ENCODE data around the gene GOLIM4. TPM values are rescaled to one million over a fixed set of nuclear protein-coding genes. Genes with fewer than 3 reads are reported as not detected.
A peak's percentile ranks its signal among the peaks of the same experiment; 100 is the strongest.

The GOLIM4 gene
- polyA plus RNA-seq, 6 donors from 2014 or later = 0.32 to 3.3 (median 1.9) TPM

DNA sequence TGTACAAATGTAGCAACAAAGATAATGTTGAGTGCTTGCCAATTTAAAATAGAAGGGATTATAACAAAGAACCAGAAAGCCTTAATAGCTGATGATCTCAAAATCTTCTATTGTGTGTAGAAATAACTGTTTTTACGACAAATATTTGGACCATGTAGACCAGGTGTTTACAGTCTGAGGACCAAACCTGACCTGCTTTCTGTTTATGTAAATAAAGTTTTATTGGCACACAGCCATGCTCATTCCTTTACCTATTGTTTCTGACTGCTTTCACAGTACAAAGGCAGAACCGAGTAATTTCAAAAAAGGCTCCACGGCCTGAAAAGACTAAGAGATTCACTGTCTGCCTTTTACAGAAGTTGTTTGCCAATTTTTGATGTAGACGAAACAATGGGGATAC is 91.8 kb downstream of the GOLIM4 start:
- Mint-ChIP-seq H3K36me3 (no peaks in the 10 kb centered on the region), H3K4me1 (no peaks in the 10 kb centered on the region), H3K27me3 (no peaks in the 10 kb centered on the region), H3K9me3 (no peaks in the 10 kb centered on the region), H3K27ac (no peak overlapping the region), H3K4me3 (no peak overlapping the region)
- DNase-seq = no peak
- ATAC-seq (ENCODE audit: low read depth in 2 of 2) = no peak

DNA sequence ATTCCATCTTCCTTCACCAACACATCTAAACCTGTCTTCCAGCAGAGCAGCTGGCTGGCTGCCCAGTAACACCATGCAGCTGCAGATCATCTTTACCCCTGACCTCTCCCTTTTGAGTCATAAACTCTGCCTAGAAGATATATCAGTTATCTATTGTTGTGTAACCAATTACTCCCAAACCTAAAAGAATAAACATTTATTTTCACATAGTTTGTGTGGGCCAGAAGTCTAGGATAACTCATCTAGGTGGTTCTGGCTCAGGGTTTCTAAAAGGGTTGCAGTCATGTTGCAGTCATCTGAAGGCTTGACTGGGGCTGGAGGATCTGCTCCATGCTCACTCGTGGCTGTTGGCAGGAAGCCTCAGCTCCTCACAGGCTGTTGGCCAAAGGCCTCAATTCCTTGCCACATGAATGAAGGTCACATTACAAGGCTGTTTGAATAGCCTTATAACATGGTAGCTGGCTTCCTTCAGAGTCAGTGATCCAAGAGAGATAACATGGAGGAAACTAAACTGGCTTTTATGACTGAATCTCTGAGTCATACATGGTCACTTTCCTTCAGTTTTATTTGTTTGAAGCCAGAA is 92.8 kb downstream of the GOLIM4 start:
- ATAC-seq (ENCODE audit: low read depth in 2 of 2) = no peak
- H3K4me3 Mint-ChIP-seq = no peak overlapping the region
- no peaks in the 10 kb centered on the region for H3K9me3 Mint-ChIP-seq
- DNase-seq = no peak
- H3K27ac Mint-ChIP-seq = no peak overlapping the region
- H3K36me3 Mint-ChIP-seq = no peaks in the 10 kb centered on the region
- no peaks in the 10 kb centered on the region for H3K4me1 Mint-ChIP-seq
- no peaks in the 10 kb centered on the region for H3K27me3 Mint-ChIP-seq

DNA sequence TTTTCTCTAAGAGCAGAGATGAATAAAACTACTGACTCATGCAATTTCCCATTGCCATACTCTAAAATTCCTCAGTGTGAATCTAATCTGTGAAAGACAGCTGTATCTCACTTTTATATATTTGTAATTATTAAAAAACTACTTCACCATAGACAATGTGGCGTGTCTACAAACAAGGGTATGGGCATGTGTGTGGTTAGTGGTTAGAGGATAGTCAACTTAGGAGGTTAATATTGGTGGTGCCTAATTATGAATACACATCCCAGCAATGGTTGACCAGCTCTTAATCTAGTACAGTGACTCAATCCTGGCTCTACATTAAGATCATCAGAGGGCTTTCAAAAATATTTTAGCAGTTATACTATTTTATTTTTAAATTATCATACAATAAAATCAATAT is 94.5 kb downstream of the GOLIM4 start:
- no peak for DNase-seq
- ATAC-seq (ENCODE audit: low read depth in 2 of 2) = no peak
- Mint-ChIP-seq H3K36me3 (no peaks in the 10 kb centered on the region), H3K27ac (no peak overlapping the region), H3K27me3 (no peaks in the 10 kb centered on the region), H3K4me3 (no peak overlapping the region), H3K9me3 (no peaks in the 10 kb centered on the region), H3K4me1 (no peaks in the 10 kb centered on the region)

DNA sequence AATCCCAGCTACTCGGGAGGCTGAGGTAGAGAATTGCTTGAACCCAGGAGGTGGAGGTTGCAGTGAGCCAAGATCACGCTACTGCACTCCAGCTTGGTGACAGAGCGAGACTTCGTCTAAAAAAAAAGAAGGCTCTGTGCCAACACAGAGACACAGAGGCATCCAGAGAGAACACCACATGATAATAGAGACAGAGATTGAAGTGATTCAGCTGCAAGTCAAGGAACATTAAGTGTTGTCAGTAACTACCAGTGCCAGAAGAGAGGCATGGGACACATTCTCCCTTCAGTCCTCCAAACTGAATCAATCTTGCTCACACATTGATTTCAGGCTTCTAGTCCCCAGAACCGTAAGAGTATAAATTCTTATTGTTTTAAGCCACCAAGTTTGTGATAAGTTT is 97.5 kb downstream of the GOLIM4 start:
- no peak for DNase-seq
- H3K36me3 Mint-ChIP-seq = no peaks in the 10 kb centered on the region
- no peak overlapping the region for H3K4me3 Mint-ChIP-seq
- ATAC-seq (ENCODE audit: low read depth in 2 of 2) = no peak
- H3K27ac Mint-ChIP-seq = no peak overlapping the region
- no peaks in the 10 kb centered on the region for H3K9me3 Mint-ChIP-seq
- H3K27me3 Mint-ChIP-seq = peaks cover 5 to 7% (median 7%) of the 10 kb centered on the region in 3 donors
- no peaks in the 10 kb centered on the region for H3K4me1 Mint-ChIP-seq

DNA sequence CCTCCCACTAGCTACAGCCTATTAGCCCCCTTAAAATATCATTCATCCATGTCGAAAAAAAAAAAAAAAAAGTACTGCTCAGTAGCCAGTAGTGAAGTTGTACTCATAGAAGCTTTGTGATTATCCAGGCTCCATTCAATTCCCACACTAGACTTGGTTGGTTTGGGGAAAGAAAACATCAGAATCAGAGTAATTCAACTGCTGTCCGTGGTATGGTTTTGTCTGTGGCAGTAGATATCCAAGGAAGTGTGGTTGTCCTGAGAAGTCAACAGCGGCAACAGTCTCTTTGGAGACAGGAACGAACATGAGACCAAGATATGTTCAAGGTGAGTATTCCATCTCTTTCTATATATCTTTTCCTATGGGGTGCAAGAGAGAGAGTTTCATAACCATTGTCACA is 99.2 kb downstream of the GOLIM4 start:
- ATAC-seq (ENCODE audit: low read depth in 2 of 2) (no peak), DNase-seq (no peak)
- Mint-ChIP-seq H3K27ac (no peak overlapping the region), H3K36me3 (no peaks in the 10 kb centered on the region), H3K4me3 (no peak overlapping the region), H3K27me3 (peaks cover 5 to 8% (median 7%) of the 10 kb centered on the region in 3 donors), H3K9me3 (no peaks in the 10 kb centered on the region), H3K4me1 (no peaks in the 10 kb centered on the region)

DNA sequence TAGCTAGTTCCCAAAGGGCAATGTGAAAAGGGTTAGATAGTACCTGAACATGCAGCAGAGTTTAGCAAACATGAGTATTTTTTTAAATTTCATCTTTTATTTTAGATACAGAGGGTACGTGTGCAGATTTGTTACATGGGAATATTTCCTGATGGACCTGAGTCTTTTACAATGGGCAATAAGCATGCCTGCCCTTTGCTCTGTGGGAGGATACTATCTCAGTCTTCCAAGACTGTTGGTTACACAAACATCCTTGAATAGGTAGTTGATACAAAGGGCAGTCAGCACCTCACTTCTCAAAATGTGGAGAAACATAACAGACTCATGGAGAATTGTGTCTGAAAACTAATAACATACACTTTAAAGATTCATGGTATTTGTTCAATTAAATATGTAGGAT is 103.3 kb downstream of the GOLIM4 start:
- H3K27ac Mint-ChIP-seq = no peak overlapping the region
- H3K4me1 Mint-ChIP-seq = no peaks in the 10 kb centered on the region

DNA sequence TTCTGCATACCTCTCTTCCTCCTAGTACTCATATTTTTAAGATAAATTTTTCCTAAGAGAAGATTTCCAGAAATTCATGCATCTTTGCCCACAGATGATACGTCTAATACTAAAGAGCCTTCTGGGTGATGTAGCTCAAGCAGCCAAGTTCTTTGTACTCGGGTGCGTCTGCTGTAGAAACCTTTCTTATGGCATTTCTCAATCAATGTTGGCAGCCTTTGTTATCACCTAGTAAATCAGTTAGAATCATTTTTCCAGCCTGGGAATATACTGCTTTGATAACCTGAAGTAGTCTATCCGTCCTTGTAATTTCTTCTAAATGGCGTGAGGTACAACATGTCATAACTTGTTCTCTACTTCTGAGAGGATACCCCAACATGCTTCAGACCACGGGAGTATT is 104.5 kb downstream of the GOLIM4 start:
- H3K4me3 Mint-ChIP-seq = no peak overlapping the region
- ATAC-seq (ENCODE audit: low read depth in 2 of 2) = no peak
- peak overlapping the region in 1 of 6 donors; percentile 16 for H3K27ac Mint-ChIP-seq
- peaks cover 5 to 11% (median 8%) of the 10 kb centered on the region in 3 donors for H3K27me3 Mint-ChIP-seq
- DNase-seq = no peak
- H3K36me3 Mint-ChIP-seq = no peaks in the 10 kb centered on the region
- H3K9me3 Mint-ChIP-seq = peaks cover 0 to 1% (median 0%) of the 10 kb centered on the region in 7 donors
- H3K4me1 Mint-ChIP-seq = no peaks in the 10 kb centered on the region

More for the DNA sequence above, 103.3 kb downstream of the GOLIM4 start:
- no peaks in the 10 kb centered on the region for H3K9me3 Mint-ChIP-seq
- no peak for ATAC-seq (ENCODE audit: low read depth in 2 of 2)
- no peaks in the 10 kb centered on the region for H3K36me3 Mint-ChIP-seq
- peaks cover 5 to 8% (median 7%) of the 10 kb centered on the region in 3 donors for H3K27me3 Mint-ChIP-seq
- DNase-seq = no peak
- no peak overlapping the region for H3K4me3 Mint-ChIP-seq

DNA sequence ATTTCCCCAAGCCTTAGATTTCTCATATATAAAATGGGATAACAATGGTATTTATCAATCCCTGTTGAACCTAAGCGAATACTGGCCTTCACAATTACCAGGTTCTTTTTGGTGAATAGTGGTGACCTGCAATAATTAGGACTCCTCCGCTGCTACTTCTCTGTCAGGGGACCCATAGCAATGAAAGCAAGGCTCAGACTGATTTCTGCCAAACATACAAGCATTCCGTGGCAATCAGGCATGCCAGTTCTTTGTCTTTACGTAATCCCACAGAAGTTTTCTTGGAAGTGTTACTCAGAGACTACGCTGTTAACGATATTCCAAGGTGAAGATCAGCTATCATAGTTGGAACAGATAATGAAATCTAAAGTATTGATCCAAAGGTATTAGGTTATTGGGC is 105.7 kb downstream of the GOLIM4 start:
- ATAC-seq (ENCODE audit: low read depth in 2 of 2) = no peak
- no peak overlapping the region for H3K4me3 Mint-ChIP-seq
- peaks cover 0 to 3% (median 0%) of the 10 kb centered on the region in 7 donors for H3K9me3 Mint-ChIP-seq
- no peak overlapping the region for H3K27ac Mint-ChIP-seq
- H3K4me1 Mint-ChIP-seq = no peaks in the 10 kb centered on the region
- H3K36me3 Mint-ChIP-seq = no peaks in the 10 kb centered on the region
- H3K27me3 Mint-ChIP-seq = peaks cover 5 to 11% (median 8%) of the 10 kb centered on the region in 3 donors
- no peak for DNase-seq

DNA sequence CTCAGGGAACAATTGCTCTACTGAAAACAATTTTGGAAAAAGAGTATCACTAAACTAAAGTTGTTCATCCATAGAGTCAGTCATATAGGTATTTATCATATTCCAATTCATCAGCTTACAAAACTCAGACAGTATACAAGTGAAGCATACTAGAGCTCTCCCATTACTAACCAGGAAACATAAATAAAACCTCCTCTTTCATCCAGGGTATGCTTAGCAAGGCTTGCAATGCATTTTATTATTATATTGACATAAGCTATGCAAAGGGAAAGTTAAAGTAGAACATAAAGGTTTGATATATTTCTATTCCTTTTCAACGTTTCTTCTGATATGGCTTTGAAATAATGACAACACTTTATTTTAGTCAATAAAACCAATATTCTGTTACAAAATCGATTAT is 106.7 kb downstream of the GOLIM4 start:
- Mint-ChIP-seq H3K4me1 (no peaks in the 10 kb centered on the region), H3K4me3 (no peak overlapping the region), H3K27ac (no peak overlapping the region), H3K36me3 (no peaks in the 10 kb centered on the region), H3K27me3 (peaks cover 5 to 9% (median 8%) of the 10 kb centered on the region in 3 donors), H3K9me3 (peaks cover 0 to 3% (median 0%) of the 10 kb centered on the region in 7 donors)
- DNase-seq (no peak), ATAC-seq (ENCODE audit: low read depth in 2 of 2) (no peak)

DNA sequence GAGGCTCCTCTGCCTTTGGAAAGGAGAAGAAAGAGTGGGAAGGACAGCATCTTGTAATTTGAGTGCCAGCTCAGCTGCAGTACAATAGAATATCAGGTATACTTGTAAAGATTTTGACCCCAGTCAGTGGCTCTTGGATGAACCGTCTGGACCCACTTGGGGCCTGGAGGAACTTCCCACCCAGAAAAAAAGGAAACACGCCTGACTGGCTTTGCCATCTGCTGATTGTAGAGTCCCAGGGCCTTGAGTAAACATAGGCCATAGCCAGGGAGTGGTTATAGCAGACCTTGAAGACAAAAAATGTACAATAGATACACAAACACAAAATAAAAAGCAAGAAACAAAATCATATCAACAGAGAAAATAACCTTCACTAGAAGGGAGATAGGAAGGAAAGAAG is 112.1 kb downstream of the GOLIM4 start:
- Mint-ChIP-seq H3K27ac (no peak overlapping the region), H3K4me1 (no peaks in the 10 kb centered on the region), H3K36me3 (no peaks in the 10 kb centered on the region), H3K4me3 (no peak overlapping the region), H3K9me3 (peaks cover 0 to 3% (median 0%) of the 10 kb centered on the region in 7 donors), H3K27me3 (peaks cover 0 to 10% (median 0%) of the 10 kb centered on the region in 3 donors)
- ATAC-seq (ENCODE audit: low read depth in 2 of 2) = no peak
- no peak for DNase-seq

DNA sequence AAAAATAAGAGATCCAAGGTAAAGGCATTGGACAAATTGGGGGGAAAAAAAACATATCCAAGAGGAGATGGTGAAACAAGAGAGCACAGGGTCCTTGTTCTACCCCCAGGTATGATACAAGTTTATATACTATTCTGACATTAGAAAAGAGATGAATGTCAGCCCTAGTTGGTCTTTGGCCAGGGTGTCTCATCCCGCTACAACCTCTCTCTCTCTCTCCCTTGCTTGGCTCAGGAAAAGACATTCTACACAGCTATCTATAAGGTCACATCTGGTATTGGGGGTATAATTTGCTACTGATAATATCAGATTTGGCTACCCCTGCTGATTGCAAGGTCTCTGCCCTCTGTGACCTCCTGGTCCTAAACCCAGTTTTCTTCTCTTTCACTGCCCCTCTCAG is 117.2 kb downstream of the GOLIM4 start:
- Mint-ChIP-seq H3K4me3 (no peak overlapping the region), H3K27me3 (no peaks in the 10 kb centered on the region), H3K4me1 (no peaks in the 10 kb centered on the region), H3K27ac (no peak overlapping the region), H3K9me3 (no peaks in the 10 kb centered on the region), H3K36me3 (no peaks in the 10 kb centered on the region)
- ATAC-seq (ENCODE audit: low read depth in 2 of 2) (no peak), DNase-seq (no peak)

DNA sequence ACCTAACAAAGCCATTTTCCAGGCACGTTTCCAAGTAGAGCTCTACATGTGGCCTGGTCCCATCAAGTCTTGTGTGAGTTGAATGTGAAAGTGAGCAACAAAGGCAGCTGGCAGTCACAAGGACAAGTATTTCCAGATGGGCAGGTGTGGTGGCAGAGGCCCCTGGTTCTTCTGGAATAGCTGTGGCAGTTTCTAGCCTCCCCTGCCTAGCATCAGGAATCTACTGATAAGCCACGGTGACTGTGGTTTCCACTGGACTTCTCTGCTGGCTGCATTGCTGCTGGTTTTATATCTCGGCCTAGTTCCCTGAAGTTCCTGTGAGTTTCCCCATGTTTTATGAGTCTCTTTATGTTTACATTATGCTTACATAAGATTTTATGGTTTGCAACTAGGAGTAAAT is 117.7 kb downstream of the GOLIM4 start:
- Mint-ChIP-seq H3K4me3 (no peak overlapping the region), H3K4me1 (no peaks in the 10 kb centered on the region), H3K27ac (no peak overlapping the region), H3K27me3 (no peaks in the 10 kb centered on the region), H3K36me3 (no peaks in the 10 kb centered on the region), H3K9me3 (no peaks in the 10 kb centered on the region)
- no peak for DNase-seq
- ATAC-seq (ENCODE audit: low read depth in 2 of 2) = no peak

DNA sequence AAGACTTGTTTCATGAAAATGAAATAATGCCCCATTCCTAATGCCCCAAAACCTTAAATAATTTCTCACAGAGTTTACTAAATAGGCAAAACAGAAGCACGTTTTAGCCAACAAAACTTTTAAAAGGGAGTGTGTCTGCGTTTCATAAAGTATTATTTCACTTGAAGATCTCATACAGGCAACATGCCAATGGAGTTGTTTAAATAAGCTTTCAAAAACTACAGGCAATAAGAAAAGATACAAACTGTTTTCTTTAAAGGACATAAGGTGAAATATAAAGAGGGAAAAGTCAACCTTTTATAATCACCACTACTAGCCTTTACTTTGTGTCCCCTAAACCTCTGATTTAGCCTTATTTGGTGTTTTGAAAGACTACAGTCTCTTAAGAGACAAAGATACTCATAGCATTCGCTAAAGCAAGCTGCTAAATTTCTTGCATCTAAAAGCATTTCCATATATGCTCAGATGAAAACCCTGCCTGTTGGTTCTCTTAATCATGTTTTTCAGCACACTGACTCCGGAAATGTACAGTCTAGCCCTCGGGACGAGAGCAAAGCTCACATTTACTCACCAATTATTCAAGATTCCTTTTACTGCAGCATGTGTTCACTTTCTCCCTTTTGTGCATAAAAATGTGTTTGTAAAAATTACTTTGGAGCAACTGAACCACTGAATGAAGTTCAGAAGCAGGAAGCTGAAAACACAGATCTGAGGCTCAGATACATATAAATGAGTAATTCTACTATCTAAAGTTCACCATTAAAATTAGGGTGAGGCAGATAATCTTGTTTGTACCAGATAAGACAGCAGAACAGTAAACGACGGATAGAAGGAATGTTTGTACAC is 119.0 kb downstream of the GOLIM4 start:
- no peak for ATAC-seq (ENCODE audit: low read depth in 2 of 2)
- H3K9me3 Mint-ChIP-seq = no peaks in the 10 kb centered on the region

DNA sequence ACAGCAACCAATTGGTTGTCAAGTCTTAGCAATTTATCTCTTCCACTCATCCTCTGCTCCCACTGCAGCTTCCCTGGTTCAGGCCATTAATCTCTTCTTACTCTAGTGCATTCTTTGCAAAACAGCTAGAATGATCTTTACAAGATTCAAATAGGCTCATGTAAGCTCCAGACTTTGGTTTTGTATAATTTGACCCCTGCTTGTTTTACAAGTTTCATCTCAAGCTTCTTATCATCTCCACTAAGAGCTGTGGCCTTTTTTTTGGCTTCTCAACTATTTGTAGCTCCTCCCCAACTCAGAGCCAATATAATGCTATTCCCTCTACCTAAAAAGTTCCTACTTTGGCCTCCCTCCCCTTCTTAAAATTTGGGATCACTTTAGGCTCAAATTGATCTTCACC is 121.8 kb downstream of the GOLIM4 start:
- Mint-ChIP-seq H3K27me3 (no peaks in the 10 kb centered on the region), H3K9me3 (no peaks in the 10 kb centered on the region), H3K4me1 (no peaks in the 10 kb centered on the region), H3K36me3 (no peaks in the 10 kb centered on the region), H3K27ac (no peak overlapping the region), H3K4me3 (no peak overlapping the region)
- ATAC-seq (ENCODE audit: low read depth in 2 of 2) (no peak), DNase-seq (no peak)

More for the DNA sequence above, 119.0 kb downstream of the GOLIM4 start:
- H3K36me3 Mint-ChIP-seq = no peaks in the 10 kb centered on the region
- H3K4me1 Mint-ChIP-seq = no peaks in the 10 kb centered on the region
- no peak overlapping the region for H3K4me3 Mint-ChIP-seq
- H3K27ac Mint-ChIP-seq = no peak overlapping the region
- no peaks in the 10 kb centered on the region for H3K27me3 Mint-ChIP-seq
- no peak for DNase-seq

Data from naive B cell (primary cell).